IMR-90 (cell line): ENCODE data around the gene CTTN. TPM values are rescaled to one million over a fixed set of nuclear protein-coding genes. Genes with fewer than 3 reads are reported as not detected.

Source experiments
- ATAC-seq: fragments of 200-7000 bp; cut with Tn5 transposase; 2 replicates; pipeline ENCODE4 v1.9.1; 2020; ENCODE audit warnings: low read depth, mild to moderate bottlenecking, moderate library complexity
- BruUV-seq: library from RNA; stranded (reverse); fragments of 400-500 nt; replicated peaks from 2 replicates; lab custom pipeline; 2021; lab: Mats Ljungman, UMichigan
- CTCF ChIA-PET: fragments of 300-600 bp; formaldehyde crosslinking; extraction: SDS; loops from one replicate; lab custom pipeline; 2021; ENCODE audit warnings: antibody characterized with exemption; lab: Yijun Ruan, JAX
- POLR2A ChIA-PET: fragments of 300-600 bp; sonication (Branson Sonifier 250); formaldehyde crosslinking; loops from one replicate; lab custom pipeline; 2022; ENCODE audit warnings: antibody characterized with exemption; ENCODE audit not compliant: unreplicated experiment; lab: Charles Lee
- DNase-seq: peaks from one replicate; pipeline ENCODE4 v3.0.0; 2013
- H2AFZ ChIP-seq: replicated peaks from 2 replicates; pipeline ENCODE3; 2013; ENCODE audit warnings: low read length, mild to moderate bottlenecking; ENCODE audit not compliant: poor library complexity
- H2AK5ac ChIP-seq: 2 replicates; pipeline ENCODE4 v1.6.1; 2013; ENCODE audit warnings: low read depth, low read length, inconsistent platforms
- H2AK9ac ChIP-seq: replicated peaks from 2 replicates; pipeline ENCODE3; 2013; ENCODE audit warnings: mild to moderate bottlenecking, low read depth, low read length, moderate library complexity; ENCODE audit not compliant: poor library complexity
- H2BK120ac ChIP-seq: 2 replicates; pipeline ENCODE4 v1.6.1; 2013; ENCODE audit warnings: low read depth, low read length, inconsistent platforms
- H2BK15ac ChIP-seq: 3 replicates; pipeline ENCODE4 v1.6.1; 2013; ENCODE audit warnings: low read depth, low read length, inconsistent platforms
- H2BK20ac ChIP-seq: 2 replicates; pipeline ENCODE4 v1.6.1; 2013; ENCODE audit warnings: low read depth, mild to moderate bottlenecking, inconsistent platforms, low read length, moderate library complexity
- H2BK5ac ChIP-seq: 2 replicates; pipeline ENCODE4 v1.6.1; 2013; ENCODE audit warnings: mild to moderate bottlenecking, low read depth, low read length, inconsistent platforms; ENCODE audit not compliant: poor library complexity, severe bottlenecking
- H3K14ac ChIP-seq: replicated peaks from 2 replicates; pipeline ENCODE4 v1.6.1; 2013; ENCODE audit warnings: low read depth, low read length, inconsistent platforms
- H3K18ac ChIP-seq: 2 replicates; pipeline ENCODE4 v1.6.1; 2013; ENCODE audit warnings: low read depth, low read length, control low read depth
- H3K23ac ChIP-seq: 2 replicates; pipeline ENCODE4 v1.6.1; 2013; ENCODE audit warnings: low read depth, low read length, inconsistent platforms
- H3K27ac ChIP-seq: 2 replicates; pipeline ENCODE4 v1.5.1; 2013; ENCODE audit warnings: mild to moderate bottlenecking, control low read depth, low read length; ENCODE audit not compliant: insufficient read depth
- H3K27me3 ChIP-seq: 2 replicates; pipeline ENCODE4 v1.6.1; 2013; ENCODE audit warnings: low read length; ENCODE audit not compliant: control insufficient read depth, insufficient read depth
- H3K36me3 ChIP-seq: 2 replicates; pipeline ENCODE4 v1.6.1; 2013; ENCODE audit warnings: low read length, mixed read lengths; ENCODE audit not compliant: control insufficient read depth, insufficient read depth
- H3K4ac ChIP-seq: 2 replicates; pipeline ENCODE4 v1.6.1; 2013; ENCODE audit warnings: low read depth, low read length, inconsistent platforms
- H3K4me1 ChIP-seq: 2 replicates; pipeline ENCODE4 v1.6.1; 2013; ENCODE audit warnings: low read length, mixed read lengths; ENCODE audit not compliant: control insufficient read depth, insufficient read depth
- H3K4me2 ChIP-seq: 2 replicates; pipeline ENCODE4 v1.6.1; 2013; ENCODE audit warnings: low read depth, mild to moderate bottlenecking, control low read depth, low read length, moderate library complexity
- H3K4me3 ChIP-seq: 2 replicates; pipeline ENCODE4 v1.5.1; 2013; ENCODE audit warnings: low read depth, mild to moderate bottlenecking, control low read depth, low read length, moderate library complexity; ENCODE audit not compliant: insufficient read depth
- H3K56ac ChIP-seq: 2 replicates; pipeline ENCODE4 v1.6.1; 2013; ENCODE audit warnings: low read length, inconsistent platforms; ENCODE audit not compliant: insufficient read depth; ENCODE audit errors: extremely low read depth
- H3K79me1 ChIP-seq, 2 experiments: 2 replicates each; pipeline ENCODE4 v1.6.1; 2013; ENCODE audit warnings: low read length in 2 of 2, inconsistent platforms in 1 of 2, low read depth in 1 of 2
- H3K9ac ChIP-seq: 2 replicates; pipeline ENCODE4 v1.6.1; 2013; ENCODE audit warnings: low read depth, low read length, control low read depth
- H3K9me1 ChIP-seq: 2 replicates; pipeline ENCODE4 v1.6.1; 2013; ENCODE audit warnings: low read length, inconsistent platforms; ENCODE audit not compliant: insufficient read depth
- H3K9me3 ChIP-seq: 2 replicates; pipeline ENCODE4 v1.6.1; 2013; ENCODE audit warnings: low read length; ENCODE audit not compliant: control insufficient read depth, insufficient read depth
- H4K20me1 ChIP-seq: 2 replicates; pipeline ENCODE4 v1.6.1; 2013; ENCODE audit warnings: low read length, inconsistent platforms; ENCODE audit not compliant: insufficient read depth
- H4K5ac ChIP-seq: 2 replicates; pipeline ENCODE4 v1.6.1; 2013; ENCODE audit warnings: mild to moderate bottlenecking, low read depth, low read length, control low read depth
- H4K8ac ChIP-seq, 2 experiments: 2 replicates each; pipeline ENCODE4 v1.6.1; 2013; ENCODE audit warnings: low read depth in 2 of 2, low read length in 2 of 2, control low read depth in 1 of 2, inconsistent platforms in 1 of 2
- H4K91ac ChIP-seq: 2 replicates; pipeline ENCODE4 v1.6.1; 2013; ENCODE audit warnings: low read depth, low read length, inconsistent platforms; ENCODE audit not compliant: insufficient read depth
- BHLHE40 ChIP-seq: fragments of 150-350 bp; IDR thresholded peaks from 2 replicates; pipeline ENCODE4 v1.6.1; 2016; ENCODE audit warnings: mild to moderate bottlenecking, low read depth, low read length
- CEBPB ChIP-seq: IDR thresholded peaks from 2 replicates; pipeline ENCODE4 v1.6.1; 2012; ENCODE audit warnings: low read depth, low read length, improper control_type of control experiment
- CHD1 ChIP-seq: IDR thresholded peaks from 2 replicates; pipeline ENCODE4 v1.6.1; 2012; ENCODE audit warnings: low read depth, low read length, improper control_type of control experiment
- ELK1 ChIP-seq: fragments of 150-350 bp; IDR thresholded peaks from 2 replicates; pipeline ENCODE4 v1.6.1; 2016; ENCODE audit warnings: low read depth, mild to moderate bottlenecking, low read length, moderate library complexity, borderline replicate concordance
- FOS ChIP-seq: fragments of 150-350 bp; IDR thresholded peaks from 2 replicates; pipeline ENCODE4 v1.6.1; 2016; ENCODE audit warnings: low read depth, low read length
- MAFK ChIP-seq: IDR thresholded peaks from 2 replicates; pipeline ENCODE4 v1.6.1; 2012; ENCODE audit warnings: low read depth, low read length, improper control_type of control experiment
- MAZ ChIP-seq: IDR thresholded peaks from 2 replicates; pipeline ENCODE4 v1.6.1; 2012; ENCODE audit warnings: low read depth, mild to moderate bottlenecking, low read length, improper control_type of control experiment, moderate library complexity, borderline replicate concordance
- MXI1 ChIP-seq: IDR thresholded peaks from 2 replicates; pipeline ENCODE4 v1.6.1; 2012; ENCODE audit warnings: low read depth, mild to moderate bottlenecking, low read length, moderate library complexity, borderline replicate concordance
- NFE2L2 ChIP-seq: fragments of 150-350 bp; IDR thresholded peaks from 2 replicates; pipeline ENCODE4 v1.6.1; 2016; ENCODE audit warnings: low read depth, mild to moderate bottlenecking, low read length
- POLR2A ChIP-seq: IDR thresholded peaks from 2 replicates; pipeline ENCODE4 v1.6.1; 2012; ENCODE audit warnings: mild to moderate bottlenecking, low read depth, low read length
- RAD21 ChIP-seq: IDR thresholded peaks from 2 replicates; pipeline ENCODE4 v1.6.1; 2012; ENCODE audit warnings: low read length, improper control_type of control experiment
- RCOR1 ChIP-seq: IDR thresholded peaks from 2 replicates; pipeline ENCODE4 v1.6.1; 2012; ENCODE audit warnings: mild to moderate bottlenecking, low read length, improper control_type of control experiment; ENCODE audit not compliant: insufficient replicate concordance
- RFX5 ChIP-seq: IDR thresholded peaks from 2 replicates; pipeline ENCODE4 v1.8.0; 2012; ENCODE audit warnings: low read depth, mild to moderate bottlenecking, low read length, moderate library complexity
- SMC3 ChIP-seq: fragments of 150-350 bp; IDR thresholded peaks from 2 replicates; pipeline ENCODE4 v1.6.1; 2016; ENCODE audit warnings: low read depth, mild to moderate bottlenecking, antibody characterized with exemption, low read length, moderate library complexity
- WGBS, 2 experiments: methylation state at CpG; one replicate each; pipeline versions ENCODE4 v1.1.5 to v1.1.7; 2013; ENCODE audit warnings: missing lambda C conversion rate in 2 of 2; ENCODE audit not compliant: insufficient read length in 1 of 2; ENCODE audit errors: extremely low coverage in 2 of 2; 5-methylcytosine and 5-hydroxymethylcytosine counted together
- dilution Hi-C: fragments of 300-500 bp; cut with HindIII; formaldehyde crosslinking; loops from one replicate; pipeline ENCODE4 v1.14.3; 2018; ENCODE audit warnings: low sequenced_read_pairs; ENCODE audit not compliant: unreplicated experiment
- in situ Hi-C: fragments of 300-500 bp; cut with MboI; formaldehyde crosslinking; loops from 3 replicates; pipeline ENCODE4 v1.14.3; 2019; ENCODE audit warnings: low sequenced_read_pairs, inconsistent platforms, mixed read lengths
- intact Hi-C: fragments of 100-400 bp; cut with micrococcal nuclease; formaldehyde crosslinking; loops from 2 replicates; pipeline ENCODE4 v1.10.0; 2022
- polyA plus RNA-seq, 3 experiments: library from polyadenylated mRNA; depleted of rRNA; stranded (reverse); fragments of >200 nt; gene quantifications; 2 replicates each; pipeline ENCODE4 v1.2.3, GENCODE V29; 2012; ENCODE audit warnings: low replicate concordance in 1 of 3
- total RNA-seq: library from RNA; depleted of rRNA; stranded (reverse); fragments of >200 nt; gene quantifications from 2 replicates; pipeline ENCODE4 v1.2.3, GENCODE V29; 2012
- TF ChIP-seq, protein P1 (sequence below): fragments of 150-350 bp; IDR thresholded peaks from 2 replicates; pipeline ENCODE4 v1.6.1; 2017; ENCODE audit warnings: mild to moderate bottlenecking, antibody characterized with exemption, low read length, low read depth
- TF ChIP-seq, protein P2 (sequence below): conservative IDR thresholded peaks from 2 replicates; pipeline ENCODE4 v1.5.1; 2012; ENCODE audit warnings: mild to moderate bottlenecking, low read depth, low read length, improper control_type of control experiment

Gene CTTN
- total and polyA plus RNA-seq, 2 of the 4 experiments (the other 2 are of a cell fraction), result 287 to 296 TPM

GRCh38 chr11:70368961-70369360, 29.4 kb upstream of the CTTN start:
- Histone ChIP-seq H3K4me2 (no peak overlapping the region), H2AK5ac (no peak overlapping the region), H3K27ac (no peak overlapping the region), H2BK120ac (no peak overlapping the region), H3K23ac (no peak overlapping the region), H4K8ac (no peak overlapping the region), H3K27me3 (no peaks in the 10 kb centered on the region), H4K91ac (no peak overlapping the region), H2BK5ac (no peak overlapping the region), H3K4me1 (peaks cover 7% of the 10 kb centered on the region), H3K4ac (no peak overlapping the region), H3K9ac (no peak overlapping the region), H2AK9ac (no peak overlapping the region), H2BK20ac (no peak overlapping the region), H3K14ac (no peak overlapping the region), H3K79me1 (peaks cover 3 to 25% of the 10 kb centered on the region in 2 experiments; a peak in 3 of 4 replicates), H3K56ac (no peak overlapping the region), H3K9me1 (peaks cover 12% of the 10 kb centered on the region; the same call in 1 of the 2 replicates), H2BK15ac (no peak overlapping the region), H4K5ac (no peak overlapping the region), H3K36me3 (peaks cover 19% of the 10 kb centered on the region), H2AFZ (no peak overlapping the region), H3K18ac (no peak overlapping the region), H3K9me3 (no peaks in the 10 kb centered on the region), H3K4me3 (no peak overlapping the region), H4K20me1 (peaks cover 22% of the 10 kb centered on the region)
- no peak for ATAC-seq
- in situ Hi-C loops (no loop called here), intact Hi-C loops (no loop called here), dilution Hi-C loops (no loop called here)
- BruUV-seq, result no TSS peak
- TF ChIP-seq POLR2A (no peak), FOS (no peak), SMC3 (no peak), CHD1 (no peak), RFX5 (no peak), ELK1 (no peak), NFE2L2 (no peak), MAZ (no peak), RCOR1 (no peak), MXI1 (no peak), CEBPB (no peak), RAD21 (no peak), MAFK (no peak), BHLHE40 (no peak)
- TF ChIP-seq, protein P1, sequence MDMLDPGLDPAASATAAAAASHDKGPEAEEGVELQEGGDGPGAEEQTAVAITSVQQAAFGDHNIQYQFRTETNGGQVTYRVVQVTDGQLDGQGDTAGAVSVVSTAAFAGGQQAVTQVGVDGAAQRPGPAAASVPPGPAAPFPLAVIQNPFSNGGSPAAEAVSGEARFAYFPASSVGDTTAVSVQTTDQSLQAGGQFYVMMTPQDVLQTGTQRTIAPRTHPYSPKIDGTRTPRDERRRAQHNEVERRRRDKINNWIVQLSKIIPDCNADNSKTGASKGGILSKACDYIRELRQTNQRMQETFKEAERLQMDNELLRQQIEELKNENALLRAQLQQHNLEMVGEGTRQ, result no peak
- TF ChIP-seq, protein P2, sequence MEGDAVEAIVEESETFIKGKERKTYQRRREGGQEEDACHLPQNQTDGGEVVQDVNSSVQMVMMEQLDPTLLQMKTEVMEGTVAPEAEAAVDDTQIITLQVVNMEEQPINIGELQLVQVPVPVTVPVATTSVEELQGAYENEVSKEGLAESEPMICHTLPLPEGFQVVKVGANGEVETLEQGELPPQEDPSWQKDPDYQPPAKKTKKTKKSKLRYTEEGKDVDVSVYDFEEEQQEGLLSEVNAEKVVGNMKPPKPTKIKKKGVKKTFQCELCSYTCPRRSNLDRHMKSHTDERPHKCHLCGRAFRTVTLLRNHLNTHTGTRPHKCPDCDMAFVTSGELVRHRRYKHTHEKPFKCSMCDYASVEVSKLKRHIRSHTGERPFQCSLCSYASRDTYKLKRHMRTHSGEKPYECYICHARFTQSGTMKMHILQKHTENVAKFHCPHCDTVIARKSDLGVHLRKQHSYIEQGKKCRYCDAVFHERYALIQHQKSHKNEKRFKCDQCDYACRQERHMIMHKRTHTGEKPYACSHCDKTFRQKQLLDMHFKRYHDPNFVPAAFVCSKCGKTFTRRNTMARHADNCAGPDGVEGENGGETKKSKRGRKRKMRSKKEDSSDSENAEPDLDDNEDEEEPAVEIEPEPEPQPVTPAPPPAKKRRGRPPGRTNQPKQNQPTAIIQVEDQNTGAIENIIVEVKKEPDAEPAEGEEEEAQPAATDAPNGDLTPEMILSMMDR, result no peak
- WGBS, 2 experiments, result no CpG with 5 or more reads among the region's 2 CpGs
- ChIA-PET CTCF (no interaction called here), POLR2A (no interaction called here)
- no peak for DNase-seq
